Caco-2 (cell line): ENCODE data around the gene MAP1LC3A. TPM values are rescaled to one million over a fixed set of nuclear protein-coding genes. Genes with fewer than 3 reads are reported as not detected.

ENCODE experiments used
- Bru-seq: library from RNA; stranded (reverse); fragments of 400-500 nt; gene quantifications from one replicate; lab custom pipeline; 2021; lab: Mats Ljungman, UMichigan
- BruChase-seq, 2 experiments: library from RNA; stranded (reverse); fragments of 400-500 nt; gene quantifications; one replicate each; lab custom pipeline; 2021; lab: Mats Ljungman, UMichigan
- BruUV-seq: library from RNA; stranded (reverse); fragments of 400-500 nt; replicated peaks from 2 replicates; lab custom pipeline; 2021; lab: Mats Ljungman, UMichigan
- CTCF ChIA-PET: fragments of 300-600 bp; sonication (Branson Sonifier 250); formaldehyde crosslinking; loops from one replicate; lab custom pipeline; 2022; ENCODE audit warnings: antibody characterized with exemption; lab: Charles Lee
- POLR2A ChIA-PET: fragments of 300-600 bp; sonication (Branson Sonifier 250); formaldehyde crosslinking; loops from one replicate; lab custom pipeline; 2022; ENCODE audit warnings: antibody characterized with exemption; lab: Charles Lee
- DNase-seq, 2 experiments: peaks; one replicate each; pipeline versions ENCODE4 v3.0.0 to v3.0.0-alpha.2; 2020 to 2022
- H3K27me3 ChIP-seq: replicated peaks from 2 replicates; pipeline ENCODE4 v1.6.0; 2011; ENCODE audit warnings: low read length; ENCODE audit not compliant: control insufficient read depth, insufficient read depth
- H3K36me3 ChIP-seq: 2 replicates; pipeline ENCODE4 v1.5.1; 2011; ENCODE audit warnings: low read length; ENCODE audit not compliant: control insufficient read depth, insufficient read depth
- H3K4me1 ChIP-seq: fragments of 250-450 bp; sonication (Bioruptor Pico); 2 replicates; pipeline ENCODE4 v1.5.1; 2020; ENCODE audit warnings: mild to moderate bottlenecking
- H3K4me3 ChIP-seq: 2 replicates; pipeline ENCODE4 v1.5.1; 2011; ENCODE audit warnings: low read depth, mild to moderate bottlenecking, control low read depth, low read length
- H3K9me3 ChIP-seq: fragments of 250-450 bp; sonication (Bioruptor Pico); 2 replicates; pipeline ENCODE4 v1.5.1; 2020; ENCODE audit warnings: mild to moderate bottlenecking, moderate library complexity
- H3K27ac Mint-ChIP-seq: one replicate; pipeline ENCODE4 v1.8.0; 2022; ENCODE audit warnings: mixed read lengths; ENCODE audit not compliant: unreplicated experiment
- H3K27me3 Mint-ChIP-seq: one replicate; pipeline ENCODE4 v1.8.0; 2022; ENCODE audit warnings: mixed read lengths; ENCODE audit not compliant: insufficient read depth, unreplicated experiment
- H3K36me3 Mint-ChIP-seq: one replicate; pipeline ENCODE4 v1.8.0; 2022; ENCODE audit warnings: mild to moderate bottlenecking, mixed read lengths; ENCODE audit not compliant: insufficient read depth, unreplicated experiment
- H3K4me1 Mint-ChIP-seq: one replicate; pipeline ENCODE4 v1.8.0; 2022; ENCODE audit warnings: low read depth, mixed read lengths; ENCODE audit not compliant: unreplicated experiment
- H3K4me3 Mint-ChIP-seq: one replicate; pipeline ENCODE4 v1.8.0; 2022; ENCODE audit warnings: mild to moderate bottlenecking, moderate library complexity, mixed read lengths; ENCODE audit not compliant: unreplicated experiment
- H3K9me3 Mint-ChIP-seq: one replicate; pipeline ENCODE4 v1.8.0; 2022; ENCODE audit warnings: mixed read lengths; ENCODE audit not compliant: unreplicated experiment
- CTCF ChIP-seq, 2 experiments: fragments of 200-600 bp in 1 of 2; IDR thresholded peaks; 1 replicate in 1 of 2; 2 replicates in 1 of 2; pipeline versions ENCODE4 v1.5.1 to v1.8.0; 2011 to 2022; ENCODE audit warnings: antibody characterized with exemption in 1 of 2, control low read depth in 1 of 2, inconsistent platforms in 1 of 2, low read depth in 1 of 2, low read length in 1 of 2, mild to moderate bottlenecking in 1 of 2, moderate library complexity in 1 of 2; ENCODE audit not compliant: insufficient read depth in 1 of 2, severe bottlenecking in 1 of 2, unreplicated experiment in 1 of 2
- intact Hi-C: fragments of 100-400 bp; cut with micrococcal nuclease; formaldehyde crosslinking; loops from one replicate; pipeline ENCODE4 v1.10.0; 2022; ENCODE audit not compliant: unreplicated experiment
- long read RNA-seq: library from polyadenylated mRNA; stranded (forward); transcript quantifications from one replicate; pipeline ENCODE4 v2.0.0, GENCODE V29; 2022
- total RNA-seq: library from RNA; stranded (reverse); gene quantifications from 2 replicates; pipeline ENCODE4 v1.2.3, GENCODE V29; 2022

MAP1LC3A gene
- 0.88 and 0.95 TPM in 2 replicates for total RNA-seq
- percentile 38 among the genes with signal in this experiment for Bru-seq, nascent RNA
- percentile 32 among the genes with signal in this experiment for BruChase-seq, experiment 1, labeled RNA remaining after a 2-hour chase
- BruChase-seq, experiment 2, labeled RNA remaining after a 6-hour chase: percentile 42 among the genes with signal in this experiment
- long read RNA-seq: 0 reads

GRCh38 chr20:34558320-34559218, at the start of gene MAP1LC3A:
Gene MAP1LC3A (plus strand): TSS chr20:34558718. CDS start chr20:34558869, 151 bp downstream.
- no peak for TF ChIP-seq CTCF (IDR thresholded peaks at IDR 0.05; ENCODE audit: insufficient read depth in 1 of 2, low read depth in 1 of 2, low read length in 1 of 2, severe bottlenecking in 1 of 2, unreplicated experiment in 1 of 2)
- Histone ChIP-seq H3K4me3 (no peak within 1 kb of the TSS), H3K4me1 (no peaks in the 10 kb centered on the region), H3K36me3 (no peaks in the 10 kb centered on the region), H3K27me3 (no peaks in the 10 kb centered on the region), H3K9me3 (no peaks in the 10 kb centered on the region)
- Mint-ChIP-seq H3K4me3 (no peak within 1 kb of the TSS), H3K9me3 (no peaks in the 10 kb centered on the region), H3K4me1 (no peaks in the 10 kb centered on the region), H3K27me3 (no peaks in the 10 kb centered on the region), H3K36me3 (peaks cover 5% of the 10 kb centered on the region), H3K27ac (no peak within 1 kb of the TSS)
- intact Hi-C loops: no loop called here
- DNase-seq: no peak
- CTCF ChIA-PET: interaction anchor here (1.1 kb wide), 1 partner anchor 368 kb away, joined by 3 read pairs; no protein-coding TSS in a partner anchor
- no TSS peak for BruUV-seq
- POLR2A ChIA-PET: no interaction called here

- no peak for TF ChIP-seq CTCF (IDR thresholded peaks at IDR 0.05; ENCODE audit: insufficient read depth in 1 of 2, low read depth in 1 of 2, low read length in 1 of 2, severe bottlenecking in 1 of 2, unreplicated experiment in 1 of 2)
- peaks cover 19% of the 10 kb centered on the region for H3K4me1 Mint-ChIP-seq
- H3K36me3 Mint-ChIP-seq: peaks cover 94% of the 10 kb centered on the region
- no peaks in the 10 kb centered on the region for H3K9me3 Mint-ChIP-seq
- POLR2A ChIA-PET: no interaction called here
- intact Hi-C loops: no loop called here
- H3K27me3 Mint-ChIP-seq: no peaks in the 10 kb centered on the region
- DNase-seq: no peak
- Histone ChIP-seq H3K36me3 (peaks cover 4% of the 10 kb centered on the region; the same call in 1 of the 2 replicates), H3K9me3 (no peaks in the 10 kb centered on the region), H3K4me3 (no peak overlapping the region), H3K4me1 (peaks cover 6% of the 10 kb centered on the region), H3K27me3 (no peaks in the 10 kb centered on the region)
- CTCF ChIA-PET: no interaction called here
- BruUV-seq: no TSS peak
- no peak overlapping the region for H3K4me3 Mint-ChIP-seq
- no peak overlapping the region for H3K27ac Mint-ChIP-seq
These were observed 47.9 kb upstream of the MAP1LC3A start for GRCh38 chr20:34510575-34510974.

- peaks cover 94% of the 10 kb centered on the region for H3K36me3 Mint-ChIP-seq
- TF ChIP-seq CTCF (IDR thresholded peaks at IDR 0.05; ENCODE audit: insufficient read depth in 1 of 2, low read depth in 1 of 2, low read length in 1 of 2, severe bottlenecking in 1 of 2, unreplicated experiment in 1 of 2): no peak
- no peak for DNase-seq
- no peaks in the 10 kb centered on the region for H3K27me3 ChIP-seq
- H3K27ac Mint-ChIP-seq: no peak overlapping the region
- ChIA-PET POLR2A (interaction anchor here (1.1 kb wide), 1 partner anchor 201 kb away, joined by 4 read pairs; no protein-coding TSS in a partner anchor), CTCF (interaction anchor here (0.6 to 0.9 kb wide), 2 partner anchors 11 to 201 kb away, joined by 3 to 5 read pairs; no protein-coding TSS in a partner anchor)
- H3K4me1 ChIP-seq: peaks cover 6% of the 10 kb centered on the region
- BruUV-seq: no TSS peak
- H3K4me3 Mint-ChIP-seq: no peak overlapping the region
- H3K36me3 ChIP-seq: no peaks in the 10 kb centered on the region
- no peaks in the 10 kb centered on the region for H3K9me3 Mint-ChIP-seq
- no peaks in the 10 kb centered on the region for H3K27me3 Mint-ChIP-seq
- H3K9me3 ChIP-seq: no peaks in the 10 kb centered on the region
- H3K4me1 Mint-ChIP-seq: peaks cover 19% of the 10 kb centered on the region
- H3K4me3 ChIP-seq: no peak overlapping the region
- intact Hi-C loops: no loop called here
These were observed 46.6 kb upstream of the MAP1LC3A start for GRCh38 chr20:34511891-34512265.
